Activated CD4-positive, alpha-beta T cell treated with anti-CD3 and anti-CD28 coated beads for 1 hour (primary cell): ENCODE data around the gene EP400.

Experiments
- DNase-seq: peaks from one replicate; pipeline ENCODE4 v3.0.0-alpha.2; 2020

EP400 gene

GRCh38 chr12:131949431-131950181 is at the start of gene EP400:
EP400 (plus strand) TSS chr12:131949942; CDS start chr12:131960620, 10,678 bp downstream.
- DNase-seq = peak; percentile 95

GRCh38 chr12:131900397-131900796 is 49.3 kb upstream of the EP400 start:
- no peak for DNase-seq

DNA sequence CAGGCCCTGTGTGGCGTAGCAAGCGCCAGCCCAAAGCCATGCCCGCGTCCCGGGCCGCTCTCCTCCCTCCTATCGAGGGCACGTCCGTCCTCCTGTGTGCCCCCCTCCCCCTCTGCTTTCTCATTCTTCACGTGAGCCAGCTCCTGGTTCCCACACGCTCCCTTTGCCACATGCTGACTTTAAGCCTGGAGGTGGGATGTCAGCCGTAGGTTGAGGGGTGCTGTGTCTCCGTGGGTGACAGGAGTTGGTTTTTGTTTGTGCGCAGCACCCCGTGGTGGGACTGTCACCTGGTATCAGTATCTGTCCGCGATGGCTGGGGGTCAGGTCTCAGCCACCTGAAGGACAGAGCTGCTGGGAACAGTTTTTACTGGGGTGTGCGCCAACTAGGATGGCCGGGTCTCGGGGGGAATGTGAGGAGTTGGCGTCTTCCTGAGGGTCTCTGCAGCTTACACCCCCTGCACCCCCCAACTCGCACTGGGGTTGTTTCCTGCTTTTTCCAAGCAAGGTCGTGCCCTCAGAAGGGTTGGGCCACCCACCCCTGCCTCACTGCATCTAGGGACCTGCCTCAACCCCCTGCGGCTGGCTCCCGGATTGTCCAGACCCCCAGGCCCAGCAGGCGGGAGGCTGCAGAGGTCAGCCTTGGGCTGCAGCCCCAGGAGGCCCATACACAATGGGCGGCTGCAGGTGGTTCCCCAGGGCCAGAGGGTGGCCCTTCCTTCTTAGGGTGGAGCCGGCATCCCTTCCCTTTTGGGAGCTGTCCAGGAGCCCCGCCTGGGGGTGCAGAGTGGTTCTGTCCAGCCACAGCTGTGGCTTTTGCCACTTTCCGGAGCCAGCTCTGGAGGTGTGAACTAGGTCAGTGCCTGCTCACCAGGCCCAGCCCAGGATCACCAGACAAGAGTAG is 48.1 kb upstream of the EP400 start:
- DNase-seq = no peak

GRCh38 chr12:131902332-131903241 is 47.2 kb upstream of the EP400 start:
- DNase-seq = no peak

DNA sequence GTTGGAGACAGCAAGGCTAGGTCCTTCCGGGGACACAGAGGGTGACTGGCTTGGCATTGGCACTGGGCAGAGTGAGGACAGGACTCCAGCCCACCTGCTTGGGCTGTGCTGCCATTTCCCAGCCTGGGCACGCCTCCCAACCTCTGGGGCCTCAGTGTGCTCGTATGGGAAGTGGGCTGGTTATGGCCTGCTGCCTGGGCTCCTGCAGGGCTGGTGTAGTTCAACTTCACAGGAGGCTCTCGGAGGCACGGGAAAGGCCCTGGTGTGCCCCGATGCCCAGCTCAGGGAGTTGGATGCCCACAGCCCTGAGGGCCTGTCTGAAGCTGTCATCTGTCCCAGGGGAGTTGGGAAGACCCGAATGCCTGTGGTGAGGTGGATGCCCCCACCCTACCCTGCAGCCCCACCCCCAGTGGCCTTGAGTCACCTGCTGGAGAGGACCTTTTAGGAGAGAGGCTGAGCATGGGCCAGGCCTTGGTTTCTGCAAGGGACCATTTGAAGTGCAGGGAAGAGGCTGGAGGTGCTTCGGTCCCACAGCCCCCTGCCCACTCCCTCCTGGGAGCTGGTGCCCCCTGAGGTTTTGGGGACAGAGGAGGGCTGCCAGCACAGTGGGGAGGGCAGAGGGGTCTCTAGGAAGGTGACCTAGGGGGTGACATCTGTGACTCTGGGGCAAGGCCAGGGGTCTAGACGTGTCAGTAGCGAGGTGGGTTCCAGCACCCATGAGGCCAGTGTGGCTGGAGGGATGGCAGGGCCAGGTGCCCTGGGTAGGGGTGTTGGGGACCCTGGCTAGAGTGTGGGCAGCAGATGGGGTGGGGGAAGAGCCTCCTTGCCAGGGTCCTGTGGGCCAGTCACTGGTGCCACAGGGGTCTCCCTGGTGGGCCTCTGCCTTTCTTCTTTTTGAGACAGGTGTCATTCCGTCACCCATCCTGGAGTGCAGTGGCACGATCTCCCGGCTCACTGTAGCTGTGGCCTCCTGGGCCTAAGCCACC is 46.2 kb upstream of the EP400 start:
- no peak for DNase-seq

DNA sequence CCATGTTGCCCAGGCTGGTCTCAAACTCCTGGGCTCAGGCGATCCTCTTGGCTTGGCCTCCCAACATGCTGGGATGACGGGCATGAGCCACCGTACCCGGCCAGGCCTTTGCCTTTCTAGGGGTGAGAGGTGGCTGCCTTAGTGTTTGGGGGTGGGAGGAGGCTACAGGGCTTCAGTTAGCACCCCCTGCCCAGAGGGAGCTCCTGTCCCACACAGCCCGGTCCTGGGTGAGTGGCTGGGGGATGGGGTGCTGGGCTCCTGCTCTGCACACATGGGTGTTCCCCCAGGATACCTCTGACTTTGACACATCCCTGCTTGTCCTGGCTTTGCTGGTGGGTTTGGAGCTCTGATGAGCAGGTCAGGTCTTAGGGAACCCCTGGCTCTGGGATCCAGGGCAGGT is 45.4 kb upstream of the EP400 start:
- DNase-seq = no peak

DNA sequence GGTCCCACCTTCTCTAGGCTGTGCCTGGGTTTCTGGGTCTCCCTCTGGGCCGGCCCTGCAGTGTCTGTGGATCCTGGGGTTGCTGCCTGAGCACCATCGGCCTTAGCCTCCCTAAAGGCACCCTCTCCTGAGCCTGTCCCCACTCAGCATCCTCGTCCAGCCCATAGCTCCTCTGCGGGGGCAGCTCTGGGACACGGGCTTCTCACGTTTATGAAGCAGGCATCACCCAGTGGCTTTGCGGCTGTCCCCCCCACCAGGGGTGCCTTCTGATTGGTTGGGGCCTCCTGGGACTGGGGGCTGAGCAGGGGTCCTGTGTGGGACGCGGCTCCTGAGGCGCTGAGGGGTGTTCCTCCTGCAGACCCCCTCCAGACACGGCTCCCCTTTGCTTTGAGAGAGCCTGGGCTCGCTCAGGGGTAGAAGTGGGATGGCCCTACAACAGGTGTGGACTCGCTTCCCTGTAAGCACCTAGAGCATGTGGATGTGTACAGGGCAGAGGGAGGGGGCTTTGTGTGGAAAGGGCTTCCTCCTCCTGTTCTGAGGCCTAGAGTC is 44.6 kb upstream of the EP400 start:
- no peak for DNase-seq

- no peak for DNase-seq
Measured at GRCh38 chr12:131905630-131906091, 44.1 kb upstream of the EP400 start.

- DNase-seq = no peak
Measured at GRCh38 chr12:131907379-131908091, 42.2 kb upstream of the EP400 start.

DNA sequence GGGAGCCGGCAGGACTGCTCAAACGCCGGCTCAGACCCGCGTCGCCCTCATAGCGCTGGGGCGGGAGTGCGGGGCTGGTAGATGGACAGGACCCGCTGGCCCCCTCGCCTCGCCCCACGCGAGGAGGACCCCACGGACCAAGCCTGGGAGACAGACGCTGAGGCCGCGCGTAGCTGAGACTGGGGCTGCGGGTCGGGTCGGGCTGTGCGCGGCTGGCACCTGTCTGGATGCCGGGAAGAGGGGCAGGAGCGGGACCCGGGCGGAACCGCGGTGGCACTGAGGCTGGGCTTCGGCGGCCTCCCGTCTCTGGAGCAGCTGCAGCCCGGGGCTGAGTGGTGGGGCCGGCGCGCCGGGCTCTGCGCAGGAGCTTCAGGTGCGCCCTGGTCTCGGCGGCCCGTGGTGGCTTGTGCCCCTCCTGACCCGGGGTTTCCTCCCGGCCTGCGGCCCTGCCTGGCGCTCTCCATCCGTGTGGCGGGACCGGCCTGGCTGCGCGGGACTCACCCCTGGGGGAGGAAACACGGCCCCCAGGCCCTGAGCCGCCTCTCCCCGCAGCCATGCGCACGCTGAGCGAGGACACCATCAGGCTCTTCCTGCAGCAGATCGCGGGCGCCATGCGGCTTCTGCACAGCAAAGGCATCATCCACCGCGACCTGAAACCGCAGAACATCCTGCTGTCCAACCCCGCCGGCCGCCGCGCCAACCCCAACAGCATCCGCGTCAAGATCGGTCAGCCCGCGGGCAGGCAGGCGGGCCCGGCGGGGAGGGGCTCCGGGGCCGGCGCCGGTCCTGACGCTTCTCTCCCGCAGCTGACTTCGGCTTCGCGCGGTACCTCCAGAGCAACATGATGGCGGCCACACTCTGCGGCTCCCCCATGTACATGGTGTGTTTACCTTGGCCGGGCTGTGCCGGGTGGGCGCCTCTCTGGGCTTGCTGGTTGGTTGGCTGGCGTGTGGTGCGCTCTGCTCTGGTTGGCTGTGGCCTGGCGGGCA is 41.4 kb upstream of the EP400 start:
- no peak for DNase-seq

DNA sequence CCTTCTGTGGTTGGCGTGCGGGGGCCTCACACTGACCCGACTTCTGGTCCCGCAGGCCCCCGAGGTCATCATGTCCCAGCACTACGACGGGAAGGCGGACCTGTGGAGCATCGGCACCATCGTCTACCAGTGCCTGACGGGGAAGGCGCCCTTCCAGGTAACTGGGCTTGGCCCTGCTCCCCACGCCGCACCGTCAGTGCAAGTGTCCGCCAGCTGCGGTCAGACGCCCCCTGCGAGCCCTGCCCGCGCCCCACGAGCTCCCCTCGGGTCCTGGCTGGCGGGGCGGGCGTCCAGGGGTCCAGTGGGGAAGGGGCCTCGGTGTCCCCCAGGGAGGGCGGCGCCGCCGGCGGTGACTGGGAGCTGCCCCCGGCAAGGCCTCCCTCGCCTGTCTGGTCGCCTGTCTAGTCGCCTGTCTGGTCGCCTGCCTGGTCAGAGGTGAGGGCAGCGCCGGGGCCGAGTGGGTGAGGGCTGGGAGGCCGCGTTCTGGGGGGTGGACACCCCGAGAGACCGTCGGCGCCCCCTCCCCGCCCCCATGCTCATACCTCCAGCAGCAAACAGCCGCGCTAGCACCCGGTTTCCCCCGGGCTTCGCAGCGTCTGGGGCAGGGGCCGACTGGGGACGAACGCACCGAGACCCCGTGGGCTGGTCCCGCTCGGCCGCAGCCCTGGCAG is 40.5 kb upstream of the EP400 start:
- DNase-seq = no peak

DNA sequence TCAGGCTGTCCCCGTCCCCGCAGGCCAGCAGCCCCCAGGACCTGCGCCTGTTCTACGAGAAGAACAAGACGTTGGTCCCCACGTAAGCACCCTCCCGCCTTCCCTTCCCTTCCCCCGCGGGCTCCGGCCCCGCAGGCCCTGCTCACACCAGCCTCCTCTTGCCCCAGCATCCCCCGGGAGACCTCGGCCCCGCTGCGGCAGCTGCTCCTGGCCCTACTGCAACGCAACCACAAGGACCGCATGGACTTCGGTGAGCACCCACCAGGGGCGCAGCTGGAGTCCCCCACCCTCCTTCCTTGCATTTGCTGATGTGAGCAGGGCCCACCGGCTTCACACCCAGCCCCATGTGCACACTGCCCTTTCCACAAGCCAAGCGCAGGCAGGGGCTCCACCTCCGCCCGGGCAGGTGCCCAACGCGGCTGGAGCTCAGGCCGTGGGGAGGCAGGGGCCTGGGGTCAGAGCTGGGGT is 40.0 kb upstream of the EP400 start:
- DNase-seq = no peak

DNA sequence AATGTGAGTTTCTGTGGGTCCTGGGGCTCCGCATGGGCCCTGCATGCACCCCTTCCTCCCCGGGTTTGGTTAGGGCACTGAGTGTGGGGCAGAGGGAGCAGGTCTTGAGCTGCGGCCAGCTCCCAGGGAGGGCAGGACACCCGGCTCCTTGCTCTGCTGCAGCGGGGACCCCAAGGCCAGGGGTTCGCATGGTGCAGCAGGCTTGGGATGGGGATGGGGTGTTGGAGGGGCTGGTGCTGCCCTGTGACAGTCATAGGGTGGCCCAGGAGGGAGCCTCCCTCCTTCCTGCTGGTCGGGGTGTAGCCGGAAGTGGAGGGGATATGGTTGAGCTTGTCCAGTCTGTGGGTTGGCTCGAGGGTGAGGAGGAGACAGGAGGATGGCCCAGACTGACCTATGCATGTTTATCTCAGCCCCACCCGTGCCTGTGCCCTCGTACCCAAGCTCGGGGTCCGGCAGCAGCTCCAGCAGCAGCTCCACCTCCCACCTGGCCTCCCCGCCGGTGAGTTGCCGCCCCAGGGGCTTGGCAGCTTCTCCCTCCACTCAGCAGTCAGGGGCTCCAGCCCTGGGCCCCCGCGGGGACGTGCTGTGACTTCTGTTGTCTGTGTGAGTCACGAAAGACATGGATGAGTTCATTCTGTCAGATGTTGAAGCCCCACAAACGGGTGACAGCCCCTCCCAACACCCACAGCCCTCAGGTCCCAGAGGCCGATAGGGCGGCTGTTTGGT is 39.3 kb upstream of the EP400 start:
- no peak for DNase-seq

- DNase-seq = no peak
Measured at GRCh38 chr12:131911028-131911650, 38.6 kb upstream of the EP400 start.

GRCh38 chr12:131911851-131912477 is 37.8 kb upstream of the EP400 start:
- no peak for DNase-seq

DNA sequence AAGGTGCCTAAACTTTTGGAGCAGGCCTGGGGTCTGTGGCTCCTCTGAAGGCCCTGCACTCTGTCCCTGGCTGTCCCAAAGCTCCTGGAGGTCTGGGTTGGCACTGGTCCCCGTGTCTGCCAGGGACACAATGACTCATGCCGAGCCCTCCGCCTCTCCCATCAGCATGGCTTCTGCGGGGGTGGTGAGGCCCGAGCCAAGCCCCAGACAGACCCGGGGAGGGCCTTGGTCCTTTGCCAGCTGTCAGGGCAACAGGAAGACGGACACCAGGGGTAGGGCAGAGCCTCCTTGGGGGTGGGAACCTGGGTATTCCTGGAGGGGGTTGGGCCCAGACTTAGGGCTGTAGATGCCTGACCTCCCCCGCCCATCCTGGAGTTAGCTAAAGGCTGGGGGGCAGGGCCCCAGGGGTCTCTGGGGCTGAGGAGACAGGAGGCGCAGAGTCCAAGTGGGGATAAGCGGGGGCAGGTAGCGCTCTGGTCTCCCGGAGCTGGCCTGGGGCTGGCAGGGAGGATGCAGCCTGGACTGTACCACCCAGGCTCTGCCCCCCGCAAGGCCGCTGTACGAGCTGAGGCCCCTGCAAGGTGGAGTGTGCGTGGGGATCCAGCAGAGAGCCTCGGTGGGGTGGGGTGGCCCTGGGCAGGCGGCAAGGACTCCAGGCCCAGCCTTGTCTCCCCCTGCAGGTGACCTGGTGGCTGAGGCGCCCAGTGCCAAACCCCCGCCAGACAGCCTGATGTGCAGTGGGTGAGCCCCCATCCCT is 37.0 kb upstream of the EP400 start:
- no peak for DNase-seq
